Measurements from ENCODE around the gene AUTS2. TPM values are rescaled to one million over a fixed set of nuclear protein-coding genes. Genes with fewer than 3 reads are reported as not detected.

AUTS2 gene
- total RNA-seq, 1 experiment from 2014 or later, result 256 TPM

DNA sequence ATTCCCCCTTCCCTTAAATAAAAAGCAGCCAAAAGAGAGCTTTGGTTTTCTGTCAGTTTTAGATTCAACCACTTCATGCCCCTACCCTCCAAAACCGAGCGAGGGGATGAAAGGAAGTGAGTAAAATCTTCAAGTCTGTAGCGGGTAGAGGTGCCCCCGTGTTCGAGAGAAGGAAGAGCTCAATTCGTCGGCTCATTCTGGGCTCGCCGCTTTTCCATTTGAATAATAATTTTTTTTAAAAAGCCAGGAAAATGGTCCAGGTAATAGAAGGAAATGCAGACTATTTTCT, 1097.5 kb downstream of the AUTS2 start:
- H4K5ac ChIP-seq (ENCODE audit: insufficient read length, low read depth, low read length), result no peak overlapping the region
- H3K79me1 ChIP-seq (ENCODE audit: insufficient read depth, low read depth, low read length, poor library complexity, severe bottlenecking), result no peaks in the 10 kb centered on the region
- no peaks in the 10 kb centered on the region for H4K20me1 ChIP-seq (ENCODE audit: control insufficient read depth, insufficient read depth, insufficient read length)
- H2BK5ac ChIP-seq (ENCODE audit: insufficient read length, low read length), result no peak overlapping the region
- H2BK15ac ChIP-seq (ENCODE audit: low read depth, low read length), result no peak overlapping the region
- H3K9ac ChIP-seq (ENCODE audit: extremely low read depth, insufficient read length, low read length), result peak overlapping the region; percentile 93
- no peak overlapping the region for H4K8ac ChIP-seq (replicated peaks; ENCODE audit: insufficient read length, low read depth, low read length)
- no peak overlapping the region for H3K23ac ChIP-seq (ENCODE audit: insufficient read length, low read depth, low read length)
- H3K4me2 ChIP-seq (ENCODE audit: insufficient read depth, insufficient read length, low read length), result peak overlapping the region; percentile 94
- H4K91ac ChIP-seq (ENCODE audit: insufficient read length, low read depth, low read length), result no peak overlapping the region
- H3K14ac ChIP-seq (ENCODE audit: insufficient read depth, low read length), result no peak overlapping the region
- peak overlapping the region; percentile 96 to 98 (median 97); a peak in 6 of 7 replicates for H3K27ac Mint-ChIP-seq
- H3K79me2 ChIP-seq (ENCODE audit: insufficient read depth, low read length), result peaks cover 12% of the 10 kb centered on the region; the same call in 1 of the 2 replicates
- no peak overlapping the region for H3K27ac ChIP-seq (ENCODE audit: insufficient read length, low read depth, low read length)
- H2AFZ ChIP-seq (ENCODE audit: low read length), result no peak overlapping the region
- DNase-seq, result no peak
- no peak overlapping the region for H3K56ac ChIP-seq (ENCODE audit: insufficient read length, low read depth, low read length)
- H3K9me3 ChIP-seq (ENCODE audit: control insufficient read depth, low read depth, low read length), result no peaks in the 10 kb centered on the region
- H3K4ac ChIP-seq (ENCODE audit: low read depth, low read length), result no peak overlapping the region
- no peak overlapping the region for H2BK20ac ChIP-seq (ENCODE audit: low read depth, low read length, poor library complexity, severe bottlenecking)
- TF ChIP-seq, protein P1, sequence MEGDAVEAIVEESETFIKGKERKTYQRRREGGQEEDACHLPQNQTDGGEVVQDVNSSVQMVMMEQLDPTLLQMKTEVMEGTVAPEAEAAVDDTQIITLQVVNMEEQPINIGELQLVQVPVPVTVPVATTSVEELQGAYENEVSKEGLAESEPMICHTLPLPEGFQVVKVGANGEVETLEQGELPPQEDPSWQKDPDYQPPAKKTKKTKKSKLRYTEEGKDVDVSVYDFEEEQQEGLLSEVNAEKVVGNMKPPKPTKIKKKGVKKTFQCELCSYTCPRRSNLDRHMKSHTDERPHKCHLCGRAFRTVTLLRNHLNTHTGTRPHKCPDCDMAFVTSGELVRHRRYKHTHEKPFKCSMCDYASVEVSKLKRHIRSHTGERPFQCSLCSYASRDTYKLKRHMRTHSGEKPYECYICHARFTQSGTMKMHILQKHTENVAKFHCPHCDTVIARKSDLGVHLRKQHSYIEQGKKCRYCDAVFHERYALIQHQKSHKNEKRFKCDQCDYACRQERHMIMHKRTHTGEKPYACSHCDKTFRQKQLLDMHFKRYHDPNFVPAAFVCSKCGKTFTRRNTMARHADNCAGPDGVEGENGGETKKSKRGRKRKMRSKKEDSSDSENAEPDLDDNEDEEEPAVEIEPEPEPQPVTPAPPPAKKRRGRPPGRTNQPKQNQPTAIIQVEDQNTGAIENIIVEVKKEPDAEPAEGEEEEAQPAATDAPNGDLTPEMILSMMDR (conservative IDR thresholded peaks at IDR 0.05), result no peak
- H3K4me3 Mint-ChIP-seq, result peak overlapping the region; percentile 95 to 97
- H3T11ph ChIP-seq (ENCODE audit: low read length), result no peak overlapping the region
- H3K18ac ChIP-seq (ENCODE audit: insufficient read length, low read depth, low read length), result no peak overlapping the region
- H3K9me3 Mint-ChIP-seq, result peaks cover 4 to 7% of the 10 kb centered on the region in 2 experiments; a peak in 3 of 5 replicates
- no peak overlapping the region for H2BK120ac ChIP-seq (ENCODE audit: low read depth, low read length, poor library complexity, severe bottlenecking)
- H3K4me1 Mint-ChIP-seq, result peaks cover 13 to 17% of the 10 kb centered on the region in 2 experiments
- no CpG with 5 or more reads among the region's 9 CpGs for WGBS (ENCODE audit: extremely low coverage, insufficient read length, low lambda C conversion rate)
- peaks cover 2 to 41% (median 14%) of the 10 kb centered on the region in 3 experiments for H3K36me3 Mint-ChIP-seq (ENCODE audit: insufficient read depth in 1 of 3, low read depth in 3 of 3)
- H3K23me2 ChIP-seq (ENCODE audit: insufficient read length, low read depth, low read length, poor library complexity, severe bottlenecking), result peaks cover 13% of the 10 kb centered on the region
- H2BK12ac ChIP-seq (ENCODE audit: insufficient read length, low read depth, low read length), result no peak overlapping the region
- no peak overlapping the region for H2AK5ac ChIP-seq (ENCODE audit: insufficient read length, low read length)
- H3K4me1 ChIP-seq (ENCODE audit: insufficient read depth, low read length), result peaks cover 5% of the 10 kb centered on the region; the same call in 1 of the 2 replicates
- H3K27me3 ChIP-seq (ENCODE audit: insufficient read depth, low read length), result peaks cover 8% of the 10 kb centered on the region; the same call in 1 of the 2 replicates
- H3K27me3 Mint-ChIP-seq (ENCODE audit: low read depth), result peaks cover 25% of the 10 kb centered on the region

Measured in H9 (cell line).